ENCODE measurements around the gene LOXHD1. TPM values are rescaled to one million over a fixed set of nuclear protein-coding genes. Genes with fewer than 3 reads are reported as not detected.

Gene LOXHD1
- total and polyA plus RNA-seq, 3 donors from 2014 or later, result 11.3 to 59.4 (median 29.6) TPM

GRCh38 chr18:46639386-46639785, 17.6 kb downstream of the LOXHD1 start:
- TF ChIP-seq CTCF (IDR thresholded peaks at IDR 0.05) (no peak), POLR2A (IDR thresholded peaks at IDR 0.05) (no peak)
- Histone ChIP-seq H3K9me3 (no peaks in the 10 kb centered on the region), H3K4me3 (no peak overlapping the region), H3K4me1 (no peaks in the 10 kb centered on the region), H3K36me3 (ENCODE audit: low read depth, missing control alignments) (no peaks in the 10 kb centered on the region), H3K27me3 (no peaks in the 10 kb centered on the region), H3K27ac (no peak overlapping the region)
- 91 to 93% methylated on average over 6 of the region's 6 CpGs for WGBS, 2 donors
- no peak for DNase-seq
- intact Hi-C loops (cut with DNase I; ENCODE audit: low total_unique reads), result no loop called here

GRCh38 chr18:46636040-46636630, 20.9 kb downstream of the LOXHD1 start:
- Histone ChIP-seq H3K36me3 (ENCODE audit: low read depth, missing control alignments) (no peaks in the 10 kb centered on the region), H3K27ac (no peak overlapping the region), H3K9me3 (no peaks in the 10 kb centered on the region), H3K4me3 (no peak overlapping the region), H3K4me1 (no peaks in the 10 kb centered on the region), H3K27me3 (no peaks in the 10 kb centered on the region)
- DNase-seq, result no peak
- 91 to 93% methylated on average over 7 of the region's 7 CpGs for WGBS, 2 donors
- TF ChIP-seq POLR2A (IDR thresholded peaks at IDR 0.05) (no peak), CTCF (IDR thresholded peaks at IDR 0.05) (no peak)
- intact Hi-C loops (cut with DNase I; ENCODE audit: low total_unique reads), result no loop called here

GRCh38 chr18:46632401-46633071, 24.5 kb downstream of the LOXHD1 start:
- intact Hi-C loops (cut with DNase I; ENCODE audit: low total_unique reads), result no loop called here
- Histone ChIP-seq H3K27me3 (no peaks in the 10 kb centered on the region), H3K27ac (no peak overlapping the region), H3K4me1 (no peaks in the 10 kb centered on the region), H3K9me3 (no peaks in the 10 kb centered on the region), H3K4me3 (no peak overlapping the region), H3K36me3 (ENCODE audit: low read depth, missing control alignments) (no peaks in the 10 kb centered on the region)
- no peak for DNase-seq
- TF ChIP-seq POLR2A (IDR thresholded peaks at IDR 0.05), result no peak
- TF ChIP-seq CTCF (IDR thresholded peaks at IDR 0.05), result no peak
- WGBS, 2 donors, result 82 to 83% methylated on average over 8 of the region's 8 CpGs

GRCh38 chr18:46630991-46631390, 26.0 kb downstream of the LOXHD1 start:
- WGBS, 2 donors, result 73 to 78% methylated on average over 3 of the region's 3 CpGs
- DNase-seq, result no peak
- H3K4me1 ChIP-seq, result no peaks in the 10 kb centered on the region
- TF ChIP-seq CTCF (IDR thresholded peaks at IDR 0.05) (no peak), POLR2A (IDR thresholded peaks at IDR 0.05) (no peak)
- no peak overlapping the region for H3K27ac ChIP-seq
- H3K9me3 ChIP-seq, result no peaks in the 10 kb centered on the region
- H3K4me3 ChIP-seq, result no peak overlapping the region
- no peaks in the 10 kb centered on the region for H3K27me3 ChIP-seq
- intact Hi-C loops (cut with DNase I; ENCODE audit: low total_unique reads), result no loop called here
- no peaks in the 10 kb centered on the region for H3K36me3 ChIP-seq (ENCODE audit: low read depth, missing control alignments)

- DNase-seq, result no peak
- H3K4me1 ChIP-seq, result no peaks in the 10 kb centered on the region
- 84 to 89% methylated on average over 4 of the region's 4 CpGs for WGBS, 2 donors
- intact Hi-C loops (cut with DNase I; ENCODE audit: low total_unique reads), result no loop called here
- no peak overlapping the region for H3K27ac ChIP-seq
- no peaks in the 10 kb centered on the region for H3K9me3 ChIP-seq
- TF ChIP-seq POLR2A (IDR thresholded peaks at IDR 0.05) (no peak), CTCF (IDR thresholded peaks at IDR 0.05) (no peak)
- no peaks in the 10 kb centered on the region for H3K27me3 ChIP-seq
- no peak overlapping the region for H3K4me3 ChIP-seq
- no peaks in the 10 kb centered on the region for H3K36me3 ChIP-seq (ENCODE audit: low read depth, missing control alignments)
Observed at GRCh38 chr18:46630160-46630559, 26.9 kb downstream of the LOXHD1 start.

All from testis (tissue), 3 donors.